Measurements from ENCODE around the gene ATP13A2.

DNA sequence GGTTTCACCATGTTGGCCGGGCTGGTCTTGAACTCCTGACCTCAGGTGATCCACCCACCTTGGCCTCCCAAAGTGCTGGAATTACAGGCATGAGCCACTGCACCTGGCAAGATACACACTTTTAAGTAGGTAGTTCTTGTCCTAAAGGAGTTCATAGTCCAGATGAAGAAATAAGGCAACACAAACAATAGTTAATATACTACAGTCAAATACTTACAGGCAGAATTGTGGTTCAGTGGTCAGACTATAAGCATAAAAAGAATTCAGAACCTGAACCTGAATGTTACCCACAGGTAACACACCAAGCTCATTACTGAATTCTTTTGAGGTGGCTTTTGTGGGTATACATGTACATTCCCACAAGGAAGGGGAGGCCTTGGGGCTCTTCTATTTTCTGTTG, 40.3 kb upstream of the ATP13A2 start:
- TF ChIP-seq EZH2phosphoT487 (IDR thresholded peaks at IDR 0.05; ENCODE audit: borderline replicate concordance): no peak
- TF ChIP-seq, protein P1, sequence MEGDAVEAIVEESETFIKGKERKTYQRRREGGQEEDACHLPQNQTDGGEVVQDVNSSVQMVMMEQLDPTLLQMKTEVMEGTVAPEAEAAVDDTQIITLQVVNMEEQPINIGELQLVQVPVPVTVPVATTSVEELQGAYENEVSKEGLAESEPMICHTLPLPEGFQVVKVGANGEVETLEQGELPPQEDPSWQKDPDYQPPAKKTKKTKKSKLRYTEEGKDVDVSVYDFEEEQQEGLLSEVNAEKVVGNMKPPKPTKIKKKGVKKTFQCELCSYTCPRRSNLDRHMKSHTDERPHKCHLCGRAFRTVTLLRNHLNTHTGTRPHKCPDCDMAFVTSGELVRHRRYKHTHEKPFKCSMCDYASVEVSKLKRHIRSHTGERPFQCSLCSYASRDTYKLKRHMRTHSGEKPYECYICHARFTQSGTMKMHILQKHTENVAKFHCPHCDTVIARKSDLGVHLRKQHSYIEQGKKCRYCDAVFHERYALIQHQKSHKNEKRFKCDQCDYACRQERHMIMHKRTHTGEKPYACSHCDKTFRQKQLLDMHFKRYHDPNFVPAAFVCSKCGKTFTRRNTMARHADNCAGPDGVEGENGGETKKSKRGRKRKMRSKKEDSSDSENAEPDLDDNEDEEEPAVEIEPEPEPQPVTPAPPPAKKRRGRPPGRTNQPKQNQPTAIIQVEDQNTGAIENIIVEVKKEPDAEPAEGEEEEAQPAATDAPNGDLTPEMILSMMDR (conservative IDR thresholded peaks at IDR 0.05; ENCODE audit: low read length): no peak

Measured in Loucy (cell line).